ENCODE results near the gene ADAMTSL1.
"Not testable (repeated sequence)": the region's sequence is repeated elsewhere in the genome, so short reads cannot be mapped to it uniquely, and the experiment has no call there.

Gene ADAMTSL1

DNA sequence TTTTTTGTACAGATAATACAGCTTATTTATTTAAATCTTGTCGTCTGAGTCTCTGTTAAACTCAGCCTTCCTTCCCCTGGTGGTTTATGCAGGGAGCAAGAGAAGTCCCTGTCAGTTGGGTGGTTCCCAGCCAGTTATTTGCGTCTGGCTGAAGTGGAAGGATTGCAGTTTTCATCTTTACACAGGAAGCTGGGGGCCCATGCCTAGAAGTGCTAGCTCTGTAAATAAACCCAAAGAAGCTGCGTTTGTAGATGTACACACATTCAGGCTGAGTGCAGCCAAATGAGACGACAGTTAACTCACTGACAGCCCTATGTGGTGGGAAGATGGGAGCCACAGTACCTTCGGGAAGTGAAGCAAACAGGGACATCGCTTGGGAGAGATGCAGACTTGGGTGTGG, 437.0 kb downstream of the ADAMTSL1 start:
- no peak for DNase-seq

DNA sequence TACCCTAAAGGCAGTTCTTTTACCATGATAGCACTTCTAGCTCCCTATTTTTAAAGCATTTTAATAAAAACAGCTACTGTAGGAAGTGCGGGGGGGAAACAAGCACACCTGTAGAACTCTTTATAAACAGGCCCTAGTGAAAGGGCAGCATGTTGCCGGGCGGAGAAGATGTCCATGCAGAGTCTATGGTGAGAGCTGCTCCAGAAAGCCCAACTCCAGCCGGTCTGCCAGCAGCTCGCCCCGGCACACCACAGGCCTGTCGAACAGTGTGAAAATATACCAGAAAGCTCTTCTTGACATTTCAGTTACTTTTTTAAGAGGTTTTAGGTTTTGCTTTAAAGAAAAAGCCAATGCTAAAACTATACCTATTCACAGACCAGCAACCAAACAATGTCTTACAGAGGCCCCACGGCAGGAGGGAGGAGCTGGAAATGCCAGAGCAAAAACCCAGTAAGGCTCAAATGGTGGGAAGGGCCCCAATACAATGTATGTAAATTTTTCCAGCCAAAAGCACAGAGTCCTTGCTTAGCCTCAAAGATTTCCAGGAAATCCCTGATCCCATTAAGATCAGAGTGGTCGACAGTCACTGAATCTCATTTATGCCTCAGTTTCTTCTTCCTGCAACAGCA, 437.9 kb downstream of the ADAMTSL1 start:
- DNase-seq = no peak

DNA sequence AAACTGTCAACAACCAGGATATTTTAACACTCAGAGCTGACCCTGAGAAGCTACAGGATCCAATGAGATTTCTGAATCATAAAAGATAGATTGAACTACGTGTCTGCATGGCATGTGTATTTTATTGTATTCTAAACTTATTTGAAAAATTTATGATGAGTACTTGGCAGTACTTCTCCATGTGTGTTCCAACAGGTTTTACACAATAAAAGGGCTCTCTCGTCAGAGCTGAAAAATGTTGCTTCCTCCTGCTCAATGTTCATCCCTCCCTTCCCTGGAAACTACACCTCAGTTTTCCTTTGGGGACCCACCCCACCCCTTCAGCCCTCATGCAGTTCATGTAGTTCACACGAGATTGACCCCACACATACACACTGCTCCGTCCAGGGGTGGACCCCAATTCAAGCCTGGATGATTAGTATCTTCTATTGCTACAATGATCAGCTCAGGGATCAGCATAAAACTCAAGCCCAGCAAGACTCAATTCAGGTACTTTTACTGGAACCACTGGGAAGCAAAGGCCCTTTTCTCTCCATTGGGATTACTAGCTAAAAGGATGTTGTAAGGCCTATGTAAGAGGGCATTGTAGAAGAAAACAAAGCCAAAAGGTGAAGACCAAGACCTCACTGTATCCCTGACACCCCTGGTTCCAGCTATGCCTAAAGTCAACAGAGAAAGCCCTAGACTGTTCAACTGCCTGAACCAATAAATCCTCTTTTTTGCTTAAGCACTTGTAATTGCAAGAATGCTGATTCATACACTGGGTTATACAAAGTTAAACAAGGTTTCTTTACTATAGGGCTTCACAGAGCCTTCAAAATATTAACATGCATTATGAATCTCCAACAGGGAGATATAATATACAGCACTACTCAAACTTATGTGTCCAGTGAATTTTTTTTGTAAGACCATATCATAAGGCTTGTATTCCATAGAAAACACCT, 446.5 kb downstream of the ADAMTSL1 start:
- DNase-seq = no peak

DNA sequence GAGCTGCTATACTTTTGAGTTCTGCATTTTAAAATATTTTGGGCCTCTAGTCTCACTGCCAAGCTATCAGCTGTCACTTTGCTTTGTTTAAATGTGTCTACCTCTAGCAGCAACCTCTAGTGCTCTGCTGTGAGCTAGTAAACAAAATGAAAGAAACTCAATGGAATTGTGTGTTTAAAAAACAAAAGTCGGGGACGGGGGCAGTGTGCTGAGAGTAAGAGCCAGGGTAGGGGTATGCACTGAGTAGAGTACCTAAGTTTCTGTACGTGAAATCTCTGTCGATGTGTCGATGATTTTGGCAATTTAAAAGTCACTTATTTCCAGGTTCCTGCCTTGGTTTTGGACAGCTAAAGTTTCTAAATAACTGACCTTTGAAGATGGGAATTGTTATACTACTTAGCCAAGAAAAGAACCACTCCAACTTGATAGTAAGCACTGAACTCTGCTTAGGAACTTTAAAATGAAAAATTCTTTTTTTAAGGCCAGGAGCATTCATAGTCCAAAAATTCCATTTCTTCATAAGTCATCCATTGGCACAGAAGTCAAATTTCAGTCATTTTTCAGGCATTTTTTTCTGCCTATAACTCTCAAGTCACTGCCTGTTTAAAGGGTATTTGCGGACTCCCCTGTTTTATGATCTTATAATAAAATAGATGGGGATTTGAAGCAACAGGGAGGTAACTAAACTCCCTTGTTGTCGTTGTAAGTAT, 447.6 kb downstream of the ADAMTSL1 start:
- DNase-seq = no peak

DNA sequence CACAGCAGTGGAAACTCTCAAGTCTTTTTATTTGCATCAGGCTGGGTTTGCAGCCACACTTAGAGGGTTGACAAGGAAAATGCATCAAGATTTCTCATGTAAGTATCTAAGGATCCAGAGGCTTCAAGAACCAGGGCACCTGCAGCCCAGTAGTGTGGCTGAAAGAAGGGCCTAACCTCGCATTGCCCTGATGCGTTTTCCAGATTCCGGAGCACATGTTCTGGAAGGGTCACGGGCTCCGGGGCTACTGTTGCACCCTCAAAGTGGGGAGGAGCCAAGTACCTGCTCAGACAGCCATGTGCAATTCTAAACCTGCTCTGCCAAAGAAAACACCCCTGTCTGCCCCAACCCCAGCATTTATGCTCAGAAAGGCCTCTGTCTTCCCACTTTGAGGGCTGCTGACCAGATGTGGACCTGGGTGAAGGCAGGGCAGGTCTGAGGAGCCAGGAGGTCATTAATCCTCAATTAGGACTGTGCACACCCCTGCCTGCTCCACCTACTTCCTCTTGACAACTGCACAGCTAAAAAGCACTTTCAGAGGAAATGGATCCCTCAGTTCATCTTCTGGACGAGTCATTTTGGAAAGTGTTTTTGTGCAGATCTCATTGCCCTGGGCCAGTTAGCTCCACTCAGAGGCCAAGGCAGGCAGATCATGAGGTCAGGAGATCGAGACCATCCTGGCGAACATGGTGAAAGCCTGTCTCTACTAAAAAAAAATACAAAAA, 448.4 kb downstream of the ADAMTSL1 start:
- DNase-seq = no peak

DNA sequence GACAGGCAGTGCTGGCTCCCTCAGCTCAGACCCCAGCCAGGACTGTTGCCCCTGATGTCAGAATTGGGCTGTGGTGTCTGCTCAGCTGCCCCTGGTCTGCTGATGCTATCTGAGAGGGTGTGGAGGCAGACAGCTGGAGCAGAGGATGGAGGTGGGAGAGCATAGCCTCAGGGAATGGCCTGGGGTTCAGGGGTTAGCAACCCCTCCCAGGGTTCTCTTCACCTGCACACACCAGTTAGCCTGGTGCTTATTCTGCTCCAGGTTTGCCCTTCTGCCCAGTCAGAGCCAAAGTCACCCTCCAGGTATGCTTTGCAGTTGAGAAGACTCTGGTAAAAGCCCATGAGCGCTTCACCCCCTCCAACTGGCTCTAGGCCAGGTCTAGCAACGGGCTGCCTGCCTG, 449.2 kb downstream of the ADAMTSL1 start:
- DNase-seq = no peak

DNA sequence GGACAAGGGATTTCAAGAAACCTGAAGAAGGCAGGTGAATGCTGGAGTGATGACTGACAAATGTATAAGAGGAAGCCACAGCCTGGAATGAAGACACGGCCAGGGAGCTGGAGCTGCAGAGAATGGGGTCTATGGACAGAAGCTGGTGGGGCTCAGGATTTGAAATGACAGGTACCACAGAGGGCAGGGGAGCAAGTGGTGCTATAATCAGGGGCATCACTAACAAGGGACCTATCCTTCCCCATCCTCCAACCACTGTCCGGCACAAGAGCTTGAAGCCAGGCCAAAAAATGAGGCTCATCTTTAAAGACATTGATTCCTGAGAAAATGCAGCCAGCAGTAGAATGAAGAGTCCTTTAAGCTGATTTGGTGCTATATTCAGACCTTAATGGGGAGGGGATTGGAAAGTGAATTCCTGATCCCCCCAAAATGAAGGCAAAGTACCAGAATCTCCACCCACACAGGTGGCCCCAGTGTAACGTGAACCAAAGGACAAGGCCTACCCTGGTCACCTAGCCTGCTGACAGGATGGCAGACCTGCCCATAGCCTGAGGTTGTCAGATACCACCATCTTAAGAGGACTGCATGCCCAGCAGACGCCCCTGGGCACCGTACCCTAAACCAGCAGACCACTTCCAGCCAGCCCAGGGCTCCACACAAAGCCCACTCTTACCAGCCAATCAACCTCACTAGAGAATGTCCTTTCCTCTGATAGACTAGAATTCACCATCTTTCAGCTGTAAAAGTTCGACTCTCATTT, 449.9 kb downstream of the ADAMTSL1 start:
- DNase-seq = no peak

DNA sequence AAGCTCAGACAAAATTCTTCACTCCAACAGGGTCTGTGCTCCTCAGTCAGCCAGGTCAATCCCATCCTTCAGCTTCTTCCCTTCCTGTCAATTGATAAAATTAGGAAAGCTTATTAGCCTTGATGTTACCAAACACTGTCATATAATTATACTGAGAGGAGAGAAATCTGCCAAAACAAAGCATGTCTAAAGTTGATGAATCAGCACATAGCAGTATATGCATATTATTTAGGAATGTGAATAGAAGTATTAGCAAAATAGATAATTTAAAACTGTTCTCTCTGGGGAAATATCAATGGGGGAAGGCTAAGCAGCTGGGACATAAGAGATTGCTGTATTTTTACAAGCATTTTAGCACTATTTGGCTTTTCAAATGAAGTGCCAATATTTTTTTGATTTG, 451.9 kb downstream of the ADAMTSL1 start:
- no peak for DNase-seq

DNA sequence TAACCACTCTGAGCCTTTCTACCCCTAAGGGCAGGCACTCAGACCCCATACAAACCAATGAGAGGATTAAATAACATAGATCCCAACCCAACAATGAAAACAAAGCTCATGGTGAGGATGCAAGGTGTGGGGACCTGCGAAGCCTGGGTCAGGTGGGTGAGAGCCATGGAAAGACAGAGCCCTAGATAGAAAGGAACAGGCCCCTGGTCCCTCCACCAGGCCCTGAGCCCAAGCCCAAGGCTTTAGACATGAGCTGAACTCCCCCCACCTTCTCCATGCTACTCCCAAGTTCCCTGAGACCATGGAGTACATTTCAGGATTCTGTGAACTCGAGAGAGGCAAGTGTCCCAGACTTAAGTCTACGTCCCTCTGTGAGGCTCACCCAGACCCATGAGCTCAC, 452.6 kb downstream of the ADAMTSL1 start:
- DNase-seq = no peak

DNA sequence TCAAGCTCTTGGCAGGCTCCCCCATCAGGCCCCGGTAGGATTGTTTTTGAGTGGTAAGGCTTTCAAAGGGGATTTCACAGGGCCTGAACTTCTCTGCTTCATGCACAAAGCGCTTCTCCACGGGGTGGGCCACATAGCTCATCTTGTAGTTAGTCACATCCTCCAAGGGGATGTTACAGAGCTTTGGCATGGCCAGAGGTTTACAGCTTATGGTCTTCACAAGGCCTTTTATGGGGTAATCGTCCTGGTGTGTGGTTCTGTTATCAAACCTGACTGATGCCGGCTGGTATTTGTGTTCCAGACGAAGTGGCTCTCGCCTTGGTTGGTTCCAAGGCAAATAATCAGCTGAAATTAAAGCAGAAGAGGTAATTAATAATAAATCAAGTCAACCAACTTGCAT, 454.8 kb downstream of the ADAMTSL1 start:
- no peak for DNase-seq

DNA sequence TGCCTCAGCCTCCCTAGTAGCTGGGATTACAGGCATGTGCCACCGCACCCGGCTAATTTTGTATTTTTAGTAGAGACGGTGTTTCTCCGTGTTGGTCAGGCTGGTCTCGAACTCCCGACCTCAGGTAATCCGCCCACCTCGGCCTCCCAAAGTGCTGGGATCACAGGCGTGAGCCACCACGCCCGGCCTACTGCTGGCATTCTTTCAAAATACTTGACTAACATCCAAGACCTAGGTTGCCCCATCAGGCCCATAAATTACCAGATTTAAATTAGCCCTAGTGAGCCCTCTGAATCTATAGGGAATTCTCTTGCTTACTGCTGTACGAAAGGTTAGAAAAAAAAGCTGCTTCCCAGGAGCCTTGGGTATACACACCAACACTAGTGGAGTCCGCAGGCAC, 456.7 kb downstream of the ADAMTSL1 start:
- not testable (repeated sequence) for DNase-seq

DNA sequence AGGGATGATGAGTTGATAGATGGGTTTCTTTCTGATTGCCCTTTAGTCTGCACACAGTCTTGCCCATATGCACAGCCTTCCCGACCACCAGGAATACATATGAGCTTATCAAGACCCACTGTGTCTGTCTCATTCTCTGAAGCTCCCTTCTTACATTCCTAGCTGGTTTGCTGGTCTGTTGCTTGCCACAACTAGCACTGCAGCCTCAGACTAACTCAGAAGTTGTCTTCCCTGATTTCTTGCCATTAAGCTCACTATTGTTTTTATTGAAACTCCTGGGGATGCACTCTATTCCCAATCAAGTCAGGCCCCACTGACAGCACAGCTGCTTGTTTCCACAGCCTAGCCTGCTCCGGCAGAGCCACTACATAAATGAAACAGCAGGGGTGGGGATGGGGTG, 461.6 kb downstream of the ADAMTSL1 start:
- DNase-seq = no peak

DNA sequence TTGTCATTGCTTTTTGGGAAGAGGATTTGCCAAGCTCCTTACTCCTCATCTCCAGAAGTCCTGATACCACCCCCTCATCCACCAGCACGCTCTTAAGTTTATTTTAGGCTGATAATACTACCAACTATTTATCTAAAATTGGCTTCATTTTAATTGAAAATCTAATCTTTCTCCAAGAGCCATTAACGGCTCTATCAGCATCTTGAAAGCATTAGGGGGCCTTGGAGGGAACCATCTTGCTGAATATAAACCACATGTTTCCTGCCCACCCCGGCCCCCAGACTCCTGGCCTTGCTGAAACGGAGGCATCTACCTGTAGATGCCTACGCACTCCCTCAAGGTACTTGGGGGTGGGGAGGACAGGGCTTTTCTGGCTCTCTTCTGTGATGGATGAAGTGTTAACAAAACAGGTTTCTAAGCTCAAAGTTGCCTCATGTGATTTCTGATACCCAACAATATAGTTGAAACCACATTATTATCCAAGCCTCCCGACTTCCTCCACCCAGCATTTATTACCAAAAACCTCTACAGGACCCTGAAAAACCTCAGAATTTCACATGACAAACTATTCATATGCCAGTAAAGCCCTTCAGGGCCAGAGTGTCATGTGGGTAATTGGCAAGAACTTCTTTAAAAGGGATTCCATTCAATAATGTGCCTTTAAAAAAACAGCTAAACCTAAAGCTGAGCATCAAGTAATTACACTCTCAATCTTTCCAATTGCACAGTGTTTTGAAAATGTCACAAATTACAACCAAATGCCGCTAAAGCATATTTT, 462.3 kb downstream of the ADAMTSL1 start:
- DNase-seq = no peak

DNA sequence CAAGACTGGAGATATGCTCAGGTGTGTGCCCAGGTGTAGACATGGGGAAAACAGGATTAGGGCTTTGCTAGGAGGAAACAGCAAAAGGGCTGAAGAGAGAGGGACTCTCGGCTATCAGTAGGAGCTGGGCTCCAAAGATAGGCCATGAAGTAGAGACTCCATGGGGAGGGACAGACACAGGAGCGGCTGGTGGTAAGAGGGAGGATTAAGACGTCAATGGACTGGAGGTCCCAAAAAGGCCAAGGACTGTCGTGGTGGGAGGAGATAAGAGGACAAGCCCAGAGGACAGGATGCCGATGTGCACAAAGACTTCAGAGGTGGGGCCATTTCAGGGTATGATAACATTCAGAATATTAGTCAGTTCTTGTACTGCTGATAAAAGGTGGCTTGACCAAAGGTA, 466.0 kb downstream of the ADAMTSL1 start:
- no peak for DNase-seq

DNA sequence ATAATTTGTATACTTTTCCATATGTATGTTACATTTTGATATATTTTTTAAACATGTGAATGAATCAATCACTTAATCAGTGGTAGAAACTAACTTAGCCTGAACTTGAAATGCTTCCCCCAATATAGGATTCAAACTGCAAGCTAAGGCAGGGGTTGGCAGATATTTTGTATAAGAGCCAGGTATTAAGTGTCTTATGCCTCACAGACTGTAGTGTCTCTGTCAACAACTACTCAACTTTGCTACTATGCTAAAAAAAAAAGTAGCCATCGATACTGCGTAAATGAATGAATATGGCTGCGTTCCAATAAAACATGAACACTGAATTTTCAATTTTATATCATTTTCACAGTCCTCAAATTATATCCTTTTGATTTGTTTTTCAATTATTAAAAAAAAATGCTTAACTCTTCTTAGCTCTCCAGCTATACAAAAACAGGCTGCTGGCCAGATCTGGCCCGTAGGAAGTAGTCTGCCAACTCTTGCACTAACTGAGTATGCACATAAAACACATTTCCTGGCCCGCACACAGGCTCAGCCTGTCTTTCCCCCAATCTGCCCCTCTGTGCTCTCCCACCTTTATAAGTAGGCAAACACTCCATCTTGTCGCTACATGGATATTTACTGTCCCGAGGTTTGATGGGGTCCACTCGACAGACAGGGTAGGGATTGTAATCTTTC, 467.2 kb downstream of the ADAMTSL1 start:
- DNase-seq = no peak

DNA sequence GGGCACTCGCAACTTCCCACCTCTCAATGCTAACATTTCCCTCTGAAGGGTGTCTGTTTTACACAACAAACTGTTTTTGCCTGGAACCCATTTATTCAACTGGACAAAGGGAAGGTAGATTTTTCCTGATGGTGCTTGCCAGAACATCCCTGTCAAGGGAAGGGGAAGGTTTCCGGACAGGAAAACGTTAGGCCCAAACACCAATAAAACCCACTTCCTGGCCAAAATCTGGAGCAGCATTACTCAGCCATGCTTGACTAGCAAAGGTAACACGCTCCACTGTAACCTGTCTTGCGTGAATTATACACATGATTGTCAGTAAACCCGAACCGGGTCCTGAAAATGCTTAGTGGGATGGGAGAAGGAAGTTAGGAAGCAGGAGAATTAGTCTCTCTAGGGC, 468.8 kb downstream of the ADAMTSL1 start:
- DNase-seq = no peak

DNA sequence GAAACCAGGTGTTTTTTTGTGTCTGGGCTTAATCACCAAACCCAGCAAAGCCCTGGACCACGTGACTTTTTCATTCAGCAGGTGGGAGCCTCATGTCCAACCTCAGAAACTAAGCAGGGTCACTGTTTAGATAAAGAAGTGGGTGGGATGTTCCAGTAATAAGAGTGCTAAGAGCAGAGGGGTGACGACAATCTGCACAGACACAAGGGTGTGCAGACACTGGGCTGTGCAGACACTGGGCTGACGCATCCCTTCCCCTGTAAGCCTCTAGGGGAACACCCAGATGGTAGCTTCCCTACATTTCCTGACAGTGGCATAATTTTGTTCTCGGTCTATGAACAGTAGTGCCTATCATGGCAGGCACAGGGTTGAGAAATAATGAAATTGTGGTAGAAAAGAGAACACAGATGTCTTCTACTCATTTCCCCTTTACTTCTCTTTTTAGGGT, 474.0 kb downstream of the ADAMTSL1 start:
- DNase-seq = no peak

DNA sequence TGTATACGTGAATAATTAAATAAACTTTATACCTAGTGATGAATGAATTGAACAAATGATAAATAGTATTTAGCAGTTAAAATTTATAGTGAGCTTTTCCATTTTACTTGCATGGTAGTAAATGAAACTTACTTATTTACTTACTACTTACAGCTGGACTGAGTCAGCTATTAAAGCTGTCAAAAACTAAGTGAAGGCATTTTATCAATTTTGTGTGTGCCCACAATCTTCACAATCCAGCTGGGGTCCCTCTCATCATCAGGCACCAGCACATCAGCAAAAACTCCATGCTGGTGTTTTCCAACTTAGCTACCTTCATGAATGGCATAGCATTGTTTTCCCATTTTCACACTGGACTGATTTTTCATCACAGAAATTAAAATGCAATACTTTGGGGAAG, 478.0 kb downstream of the ADAMTSL1 start:
- no peak for DNase-seq

DNA sequence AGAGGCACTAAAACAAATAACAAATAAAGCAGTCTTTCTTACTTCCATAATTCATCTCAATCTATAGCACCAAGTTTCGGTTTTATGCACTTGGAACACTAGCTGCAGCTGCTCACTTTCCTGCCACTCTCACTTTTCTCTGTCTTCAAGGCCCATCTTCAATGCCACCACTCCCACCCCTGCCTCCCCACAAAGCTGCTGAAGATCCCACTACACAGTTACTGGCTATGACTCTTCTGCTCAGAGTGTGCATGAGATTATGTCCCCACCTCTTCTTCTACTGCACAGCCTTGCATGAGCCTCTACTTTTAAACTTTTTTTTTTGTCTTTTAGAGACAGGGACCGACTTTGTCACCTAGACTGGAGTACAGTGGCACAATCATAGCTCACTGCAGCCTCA, 481.7 kb downstream of the ADAMTSL1 start:
- DNase-seq = peak in 1 of 5 experiments; percentile 14
